Mesenchymal stem cell (in vitro differentiated cells and primary cell): ENCODE results near the gene SNAI3.

ENCODE experiments used
- DNase-seq: peaks from one replicate; pipeline ENCODE4 v3.0.0-alpha.2; 2013
- H2AFZ ChIP-seq: one replicate; pipeline ENCODE4 v1.6.1; 2013; ENCODE audit warnings: low read depth, mild to moderate bottlenecking, control low read depth, inconsistent platforms, low read length, moderate library complexity
- H2AK5ac ChIP-seq: 2 replicates; pipeline ENCODE4 v1.6.1; 2013; ENCODE audit warnings: low read length, moderate library complexity, mild to moderate bottlenecking, inconsistent platforms; ENCODE audit not compliant: severe bottlenecking
- H2BK120ac ChIP-seq: one replicate; pipeline ENCODE4 v1.6.1; 2013; ENCODE audit warnings: low read depth, mild to moderate bottlenecking, inconsistent platforms, low read length, moderate library complexity
- H2BK12ac ChIP-seq, 2 experiments: one replicate each; pipeline ENCODE4 v1.6.1; 2013; ENCODE audit warnings: inconsistent platforms in 2 of 2, low read length in 2 of 2, mild to moderate bottlenecking in 2 of 2, moderate library complexity in 2 of 2, control low read depth in 1 of 2
- H2BK15ac ChIP-seq: one replicate; pipeline ENCODE4 v1.6.1; 2013; ENCODE audit warnings: mild to moderate bottlenecking, low read depth, inconsistent platforms; ENCODE audit not compliant: poor library complexity, severe bottlenecking
- H2BK5ac ChIP-seq: 2 replicates; pipeline ENCODE4 v1.6.1; 2013; ENCODE audit warnings: low read depth, mild to moderate bottlenecking, low read length, control low read depth, inconsistent platforms; ENCODE audit not compliant: poor library complexity, severe bottlenecking
- H3K14ac ChIP-seq, 2 experiments: one replicate each; pipeline ENCODE4 v1.6.1; 2013; ENCODE audit warnings: inconsistent platforms in 2 of 2, low read length in 2 of 2, control low read depth in 1 of 2, mild to moderate bottlenecking in 1 of 2, moderate library complexity in 1 of 2
- H3K18ac ChIP-seq, 2 experiments: one replicate each; pipeline ENCODE4 v1.6.1; 2013; ENCODE audit warnings: inconsistent platforms in 2 of 2, low read length in 2 of 2, control low read depth in 1 of 2, low read depth in 1 of 2, mild to moderate bottlenecking in 1 of 2
- H3K23ac ChIP-seq, 2 experiments: one replicate each; pipeline ENCODE4 v1.6.1; 2013; ENCODE audit warnings: inconsistent platforms in 2 of 2, low read length in 2 of 2, mild to moderate bottlenecking in 2 of 2, moderate library complexity in 2 of 2, control low read depth in 1 of 2
- H3K27ac ChIP-seq: 2 replicates; pipeline ENCODE4 v1.5.1; 2013; ENCODE audit warnings: mild to moderate bottlenecking, moderate library complexity, low read length, control low read depth, inconsistent platforms; ENCODE audit not compliant: poor library complexity, severe bottlenecking
- H3K27me3 ChIP-seq, 2 experiments: 2 replicates each; pipeline versions ENCODE4 v1.6.1 to v1.7.0; 2013; ENCODE audit warnings: low read length in 2 of 2, mild to moderate bottlenecking in 2 of 2, moderate library complexity in 2 of 2, control low read depth in 1 of 2, inconsistent platforms in 1 of 2; ENCODE audit not compliant: control insufficient read depth in 1 of 2, insufficient read depth in 1 of 2
- H3K36me3 ChIP-seq, 2 experiments: 2 replicates each; pipeline versions ENCODE4 v1.6.1 to v1.7.0; 2013; ENCODE audit warnings: low read length in 2 of 2, control low read depth in 1 of 2, inconsistent platforms in 1 of 2, low read depth in 1 of 2, mild to moderate bottlenecking in 1 of 2; ENCODE audit not compliant: insufficient read depth in 2 of 2, control insufficient read depth in 1 of 2
- H3K4ac ChIP-seq, 2 experiments: one replicate each; pipeline ENCODE4 v1.6.1; 2013; ENCODE audit warnings: inconsistent platforms in 2 of 2, low read length in 2 of 2, mild to moderate bottlenecking in 2 of 2, moderate library complexity in 2 of 2, control low read depth in 1 of 2, low read depth in 1 of 2
- H3K4me1 ChIP-seq: 2 replicates; pipeline ENCODE4 v1.6.1; 2013; ENCODE audit warnings: low read depth, low read length, control low read depth; ENCODE audit not compliant: control insufficient read depth, insufficient read depth
- H3K4me2 ChIP-seq: 2 replicates; pipeline ENCODE4 v1.6.1; 2013; ENCODE audit warnings: low read length, mild to moderate bottlenecking, inconsistent platforms; ENCODE audit not compliant: poor library complexity, severe bottlenecking
- H3K4me3 ChIP-seq, 2 experiments: 2 replicates each; pipeline versions ENCODE4 v1.5.1 to v1.7.0; 2013; ENCODE audit warnings: low read length in 2 of 2, mild to moderate bottlenecking in 2 of 2, control low read depth in 1 of 2, low read depth in 1 of 2; ENCODE audit not compliant: insufficient read depth in 1 of 2
- H3K79me1 ChIP-seq: replicated peaks from 2 replicates; pipeline ENCODE4 v1.6.1; 2013; ENCODE audit warnings: mild to moderate bottlenecking, control low read depth, low read length, inconsistent platforms; ENCODE audit not compliant: poor library complexity, severe bottlenecking
- H3K9ac ChIP-seq: 2 replicates; pipeline ENCODE4 v1.7.0; 2013; ENCODE audit warnings: mild to moderate bottlenecking, low read length, moderate library complexity
- H3K9me3 ChIP-seq: 2 replicates; pipeline ENCODE4 v1.7.0; 2013; ENCODE audit warnings: mild to moderate bottlenecking, low read length; ENCODE audit not compliant: control insufficient read depth
- H4K8ac ChIP-seq: one replicate; pipeline ENCODE4 v1.6.1; 2013; ENCODE audit warnings: inconsistent platforms, mild to moderate bottlenecking, low read length, moderate library complexity
- H4K91ac ChIP-seq: one replicate; pipeline ENCODE4 v1.6.1; 2013; ENCODE audit warnings: mild to moderate bottlenecking, low read length, inconsistent platforms
- WGBS: methylation state at CpG from one replicate; pipeline ENCODE4 v1.1.7; 2013; ENCODE audit warnings: mixed read lengths; 5-methylcytosine and 5-hydroxymethylcytosine counted together

SNAI3 gene

DNA sequence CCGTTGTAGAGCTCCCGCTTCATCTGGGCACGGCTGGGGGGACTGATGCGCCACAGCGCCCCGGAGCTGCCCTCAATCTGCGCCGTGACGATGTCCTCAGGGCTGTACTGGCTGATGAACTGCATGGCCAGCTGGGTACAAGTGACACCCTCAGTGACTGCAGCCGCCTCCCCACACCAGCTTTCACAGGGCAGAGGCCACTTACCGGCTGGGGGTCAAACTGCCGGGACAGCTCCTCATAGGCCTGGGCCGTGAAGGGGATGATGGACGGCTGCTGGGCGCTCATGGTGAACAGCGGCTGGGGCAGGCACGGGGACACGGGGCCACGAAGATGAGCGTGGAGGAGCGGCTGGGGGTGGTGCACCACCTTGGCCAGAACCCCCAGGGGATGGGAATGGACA lies 30.3 kb upstream of the SNAI3 start:
- Histone ChIP-seq H4K8ac (no peak overlapping the region), H4K91ac (no peak overlapping the region), H3K9ac (no peak overlapping the region), H3K27me3 (no peaks in the 10 kb centered on the region), H3K14ac (no peak overlapping the region), H3K27ac (no peak overlapping the region), H2AFZ (no peak overlapping the region), H3K4me1 (peaks cover 3% of the 10 kb centered on the region), H2AK5ac (no peak overlapping the region), H3K9me3 (no peaks in the 10 kb centered on the region), H2BK120ac (no peak overlapping the region), H3K18ac (no peak overlapping the region), H3K4ac (no peak overlapping the region), H3K23ac (no peak overlapping the region), H3K36me3 (peaks cover 82 to 85% of the 10 kb centered on the region in 2 experiments), H2BK15ac (no peak overlapping the region), H3K79me1 (peaks cover 16% of the 10 kb centered on the region), H3K4me2 (no peak overlapping the region), H2BK5ac (no peak overlapping the region), H3K4me3 (no peak overlapping the region), H2BK12ac (no peak overlapping the region)
- 96% methylated on average over 21 of the region's 21 CpGs for WGBS
- DNase-seq, result no peak

DNA sequence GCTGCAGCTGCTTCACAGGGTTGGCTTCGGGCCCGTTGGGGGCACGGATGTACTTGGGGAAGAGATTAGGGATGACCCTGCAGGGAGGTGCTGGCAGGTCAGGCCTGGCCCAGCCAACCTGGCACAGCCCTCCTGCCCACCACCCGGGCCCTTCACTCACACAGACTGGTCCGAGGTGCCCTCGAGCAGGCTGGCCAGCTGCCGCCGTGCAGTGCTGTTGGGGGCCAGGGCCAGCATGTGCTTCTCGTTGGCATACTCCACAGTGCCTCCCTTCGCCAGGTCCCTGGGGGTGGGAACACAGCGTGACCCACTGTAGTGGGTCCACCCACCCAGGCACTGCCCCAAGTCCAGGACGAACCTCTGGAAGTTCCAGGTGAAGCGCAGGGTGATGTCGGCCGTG lies 29.9 kb upstream of the SNAI3 start:
- H3K4me3 ChIP-seq, result no peak overlapping the region
- no peak overlapping the region for H2BK120ac ChIP-seq
- H2BK5ac ChIP-seq, result no peak overlapping the region
- no peak overlapping the region for H2BK12ac ChIP-seq
- H3K4me1 ChIP-seq, result peaks cover 3% of the 10 kb centered on the region
- H3K9ac ChIP-seq, result no peak overlapping the region
- H3K18ac ChIP-seq, result no peak overlapping the region
- H3K79me1 ChIP-seq, result peaks cover 19% of the 10 kb centered on the region
- WGBS, result 98% methylated on average over 15 of the region's 15 CpGs
- no peak overlapping the region for H3K4ac ChIP-seq
- no peak overlapping the region for H2AFZ ChIP-seq
- no peak overlapping the region for H3K23ac ChIP-seq
- H3K36me3 ChIP-seq, result peaks cover 78 to 85% of the 10 kb centered on the region in 2 experiments
- no peak overlapping the region for H3K4me2 ChIP-seq
- no peak overlapping the region for H4K91ac ChIP-seq
- H4K8ac ChIP-seq, result no peak overlapping the region
- H3K9me3 ChIP-seq, result no peaks in the 10 kb centered on the region
- H2AK5ac ChIP-seq, result no peak overlapping the region
- H3K14ac ChIP-seq, result no peak overlapping the region
- no peak for DNase-seq
- no peaks in the 10 kb centered on the region for H3K27me3 ChIP-seq
- H3K27ac ChIP-seq, result no peak overlapping the region
- no peak overlapping the region for H2BK15ac ChIP-seq

DNA sequence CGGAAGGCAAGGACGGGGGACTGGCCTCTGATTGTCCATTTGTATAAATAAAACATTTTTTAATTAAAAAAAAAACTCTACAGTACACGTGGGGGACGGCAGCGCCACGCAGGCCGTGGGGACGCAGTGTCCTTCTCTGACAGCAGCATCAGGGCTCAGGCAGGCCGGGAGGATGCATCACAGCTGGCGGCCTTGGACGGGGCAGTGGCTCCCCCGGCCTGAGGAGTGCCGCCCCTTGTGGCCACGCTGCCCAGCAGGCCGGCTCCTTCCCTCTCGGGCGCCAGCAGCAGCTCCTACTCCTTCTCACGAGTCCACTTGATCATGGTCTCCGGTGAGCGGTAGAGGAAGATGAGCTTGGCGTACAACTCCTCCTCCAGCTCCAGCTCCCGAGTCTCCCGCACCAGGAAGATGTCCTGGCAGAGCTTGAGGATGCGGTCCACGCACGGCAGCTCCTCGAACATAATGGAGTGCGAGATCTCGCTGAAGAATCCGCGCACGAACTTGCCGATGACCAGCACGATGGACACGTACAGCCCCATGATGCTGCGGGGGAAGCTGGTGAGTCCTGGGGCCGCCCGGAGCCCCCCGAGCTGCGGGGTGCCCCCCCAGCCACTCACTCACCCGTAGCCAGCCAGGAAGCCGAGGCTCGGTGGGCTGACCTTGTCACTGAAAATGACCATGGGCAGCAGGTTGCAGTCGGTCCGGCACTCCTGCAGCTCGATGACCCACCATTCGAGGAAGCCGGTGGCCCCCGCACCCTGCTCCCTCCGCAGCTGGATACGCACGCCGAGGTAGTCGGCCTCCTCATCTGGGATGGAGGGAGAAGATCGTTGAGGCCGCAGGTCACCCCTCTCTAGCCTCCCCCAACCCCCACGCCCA lies 29.2 kb upstream of the SNAI3 start:
- no peak overlapping the region for H2AFZ ChIP-seq
- WGBS, result 94% methylated on average over 54 of the region's 57 CpGs

DNA sequence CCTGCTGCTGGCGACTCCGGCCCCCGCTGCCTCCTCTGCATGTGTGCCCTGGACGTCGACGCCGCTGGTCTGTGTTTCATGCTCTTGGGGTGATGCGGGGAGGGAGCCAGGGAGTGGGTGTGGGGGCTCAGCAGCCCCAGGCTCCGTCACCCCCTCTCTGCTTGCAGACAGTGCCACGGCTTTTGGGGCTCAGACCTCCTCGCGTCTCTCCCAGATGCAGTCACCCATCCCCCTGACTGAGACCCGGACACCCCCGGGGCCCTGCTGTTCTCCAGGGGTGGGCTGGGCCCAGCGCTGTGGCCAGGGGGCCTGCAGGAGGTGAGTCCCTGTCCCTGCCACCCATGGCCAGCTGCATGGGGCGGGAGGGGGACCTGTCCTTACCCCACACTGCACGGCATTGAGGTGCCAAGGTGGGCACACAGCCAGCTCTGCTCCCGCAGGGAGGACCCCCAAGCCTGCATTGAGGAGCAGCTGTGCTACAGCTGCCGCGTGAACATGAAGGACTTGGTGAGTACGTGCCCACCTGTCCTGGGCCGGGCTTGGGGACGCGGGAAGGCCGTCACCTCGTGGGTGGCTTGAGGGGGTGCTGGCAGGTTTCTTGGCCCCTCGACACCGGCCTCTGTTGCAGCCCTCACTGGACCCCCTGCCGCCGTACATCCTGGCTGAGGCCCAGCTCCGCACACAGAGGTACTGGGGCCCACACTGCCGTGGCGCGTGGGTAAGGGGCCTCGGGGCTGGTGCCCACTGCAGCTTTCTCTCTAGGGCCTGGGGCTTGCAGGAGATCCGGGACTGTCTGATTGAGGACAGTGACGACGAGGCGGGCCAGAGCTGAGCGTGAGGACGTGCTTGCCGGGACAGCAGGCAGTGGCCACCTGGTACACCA lies 28.4 kb upstream of the SNAI3 start:
- Histone ChIP-seq H2BK120ac (no peak overlapping the region), H3K4ac (no peak overlapping the region), H3K14ac (no peak overlapping the region), H2BK15ac (peak overlapping the region; percentile 45), H3K4me3 (no peak overlapping the region), H4K91ac (no peak overlapping the region), H4K8ac (no peak overlapping the region), H3K9me3 (no peaks in the 10 kb centered on the region), H2AK5ac (no peak overlapping the region), H3K23ac (no peak overlapping the region), H3K9ac (no peak overlapping the region), H3K27me3 (no peaks in the 10 kb centered on the region), H3K27ac (no peak overlapping the region), H3K4me1 (peaks cover 5% of the 10 kb centered on the region), H2BK5ac (no peak overlapping the region), H2AFZ (no peak overlapping the region), H3K79me1 (peaks cover 24% of the 10 kb centered on the region), H2BK12ac (no peak overlapping the region), H3K4me2 (no peak overlapping the region), H3K36me3 (peaks cover 65 to 85% of the 10 kb centered on the region in 2 experiments), H3K18ac (no peak overlapping the region)
- no peak for DNase-seq
- 93% methylated on average over 36 of the region's 42 CpGs for WGBS

More for the DNA sequence above, 29.2 kb upstream of the SNAI3 start:
- Histone ChIP-seq H2AK5ac (no peak overlapping the region), H4K8ac (no peak overlapping the region), H3K4ac (no peak overlapping the region), H3K4me2 (no peak overlapping the region), H3K18ac (no peak overlapping the region), H2BK15ac (no peak overlapping the region), H3K9ac (no peak overlapping the region), H3K79me1 (peaks cover 17% of the 10 kb centered on the region), H3K27ac (no peak overlapping the region), H2BK120ac (no peak overlapping the region), H3K23ac (no peak overlapping the region), H3K36me3 (peaks cover 72 to 85% of the 10 kb centered on the region in 2 experiments), H3K27me3 (no peaks in the 10 kb centered on the region), H4K91ac (peak overlapping the region; percentile 22), H2BK5ac (no peak overlapping the region), H2BK12ac (no peak overlapping the region), H3K4me3 (no peak overlapping the region), H3K4me1 (peaks cover 5% of the 10 kb centered on the region), H3K9me3 (no peaks in the 10 kb centered on the region), H3K14ac (no peak overlapping the region)
- DNase-seq, result no peak
